DND-41 (cell line): ENCODE results near the gene EEF1G.

Experiments
- EZH2 ChIP-seq: IDR thresholded peaks from 3 replicates; pipeline ENCODE4 v1.6.1; 2012; ENCODE audit warnings: borderline replicate concordance, low read depth, mild to moderate bottlenecking, moderate library complexity, low read length, inconsistent platforms; ENCODE audit not compliant: severe bottlenecking
- TF ChIP-seq, protein P1 (sequence below): IDR thresholded peaks from 2 replicates; pipeline ENCODE4 v1.5.1; 2012; ENCODE audit warnings: borderline replicate concordance, low read length, moderate library complexity, mild to moderate bottlenecking; ENCODE audit not compliant: poor library complexity, severe bottlenecking; ENCODE audit errors: extremely low read depth

DNA sequence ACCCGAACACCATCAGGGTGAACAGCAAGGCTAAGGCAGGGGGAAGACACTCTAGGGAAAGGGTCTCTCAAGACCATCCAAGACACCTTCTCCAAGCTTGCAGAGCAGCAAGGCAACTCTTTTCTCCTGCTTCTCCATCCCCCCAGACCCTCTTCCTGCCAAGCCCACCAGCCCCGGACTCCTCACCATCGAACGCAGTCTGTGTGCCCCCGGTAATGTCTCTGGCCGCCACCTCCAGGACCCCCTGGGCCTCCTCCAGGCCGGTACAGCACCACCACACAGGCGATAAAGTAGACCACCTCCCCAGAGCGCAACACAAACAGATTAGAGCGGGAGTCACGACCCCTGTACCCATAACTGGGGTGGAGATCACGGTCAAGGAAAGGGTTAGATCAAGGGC lies 35.1 kb upstream of the EEF1G start:
- TF ChIP-seq, protein P1, sequence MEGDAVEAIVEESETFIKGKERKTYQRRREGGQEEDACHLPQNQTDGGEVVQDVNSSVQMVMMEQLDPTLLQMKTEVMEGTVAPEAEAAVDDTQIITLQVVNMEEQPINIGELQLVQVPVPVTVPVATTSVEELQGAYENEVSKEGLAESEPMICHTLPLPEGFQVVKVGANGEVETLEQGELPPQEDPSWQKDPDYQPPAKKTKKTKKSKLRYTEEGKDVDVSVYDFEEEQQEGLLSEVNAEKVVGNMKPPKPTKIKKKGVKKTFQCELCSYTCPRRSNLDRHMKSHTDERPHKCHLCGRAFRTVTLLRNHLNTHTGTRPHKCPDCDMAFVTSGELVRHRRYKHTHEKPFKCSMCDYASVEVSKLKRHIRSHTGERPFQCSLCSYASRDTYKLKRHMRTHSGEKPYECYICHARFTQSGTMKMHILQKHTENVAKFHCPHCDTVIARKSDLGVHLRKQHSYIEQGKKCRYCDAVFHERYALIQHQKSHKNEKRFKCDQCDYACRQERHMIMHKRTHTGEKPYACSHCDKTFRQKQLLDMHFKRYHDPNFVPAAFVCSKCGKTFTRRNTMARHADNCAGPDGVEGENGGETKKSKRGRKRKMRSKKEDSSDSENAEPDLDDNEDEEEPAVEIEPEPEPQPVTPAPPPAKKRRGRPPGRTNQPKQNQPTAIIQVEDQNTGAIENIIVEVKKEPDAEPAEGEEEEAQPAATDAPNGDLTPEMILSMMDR = no peak
- no peak for TF ChIP-seq EZH2
